ENCODE results near the gene SS18. TPM values are rescaled to one million over a fixed set of nuclear protein-coding genes. Genes with fewer than 3 reads are reported as not detected.
A peak's percentile ranks its signal among the peaks of the same experiment; 100 is the strongest.

Gene SS18
- total and polyA plus RNA-seq, 2 of the 13 experiments (the other 11 are each of a cell fraction or from before 2014, with no cell fraction given): 49.2 to 82.7 TPM

DNA sequence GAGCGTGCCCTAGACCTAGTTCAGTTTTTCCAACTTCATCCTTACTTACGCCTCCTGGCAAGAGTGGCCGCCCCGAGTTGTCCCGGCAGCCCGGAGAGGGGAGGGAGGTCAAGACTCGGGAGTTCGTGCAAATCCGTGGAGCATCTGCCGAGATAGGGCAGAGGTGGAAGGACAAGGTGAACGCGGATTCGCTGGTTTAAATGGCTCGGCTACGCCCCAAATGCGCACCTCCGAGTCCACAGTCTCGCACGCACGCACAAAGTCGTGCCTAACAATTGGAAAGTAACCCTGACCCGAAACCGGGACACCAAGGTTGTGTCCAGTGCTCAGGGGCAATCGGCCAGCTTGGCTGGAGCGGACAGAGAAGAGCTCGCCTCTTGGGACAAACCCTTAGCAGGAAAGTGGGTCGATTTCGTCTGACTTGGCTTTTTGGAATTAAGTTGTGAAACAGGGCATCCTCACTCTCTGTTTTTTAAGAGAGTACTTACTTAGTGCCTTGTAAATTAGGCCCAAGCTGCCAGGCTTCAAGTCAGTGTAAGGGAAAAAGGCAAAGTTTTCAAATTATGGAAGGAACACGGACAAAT is 726 bp upstream of the SS18 start (continued):
- TF ChIP-seq, protein P1, sequence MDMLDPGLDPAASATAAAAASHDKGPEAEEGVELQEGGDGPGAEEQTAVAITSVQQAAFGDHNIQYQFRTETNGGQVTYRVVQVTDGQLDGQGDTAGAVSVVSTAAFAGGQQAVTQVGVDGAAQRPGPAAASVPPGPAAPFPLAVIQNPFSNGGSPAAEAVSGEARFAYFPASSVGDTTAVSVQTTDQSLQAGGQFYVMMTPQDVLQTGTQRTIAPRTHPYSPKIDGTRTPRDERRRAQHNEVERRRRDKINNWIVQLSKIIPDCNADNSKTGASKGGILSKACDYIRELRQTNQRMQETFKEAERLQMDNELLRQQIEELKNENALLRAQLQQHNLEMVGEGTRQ (IDR thresholded peaks at IDR 0.05; ENCODE audit: low read depth, low read length): no peak
- TF ChIP-seq, protein P1 (CRISPR knock-in tag; IDR thresholded peaks at IDR 0.05; ENCODE audit: borderline replicate concordance): no peak
- no peak for TF ChIP-seq E2F2 (CRISPR knock-in tag; IDR thresholded peaks at IDR 0.05; ENCODE audit: borderline replicate concordance)
- TF ChIP-seq, protein P2, sequence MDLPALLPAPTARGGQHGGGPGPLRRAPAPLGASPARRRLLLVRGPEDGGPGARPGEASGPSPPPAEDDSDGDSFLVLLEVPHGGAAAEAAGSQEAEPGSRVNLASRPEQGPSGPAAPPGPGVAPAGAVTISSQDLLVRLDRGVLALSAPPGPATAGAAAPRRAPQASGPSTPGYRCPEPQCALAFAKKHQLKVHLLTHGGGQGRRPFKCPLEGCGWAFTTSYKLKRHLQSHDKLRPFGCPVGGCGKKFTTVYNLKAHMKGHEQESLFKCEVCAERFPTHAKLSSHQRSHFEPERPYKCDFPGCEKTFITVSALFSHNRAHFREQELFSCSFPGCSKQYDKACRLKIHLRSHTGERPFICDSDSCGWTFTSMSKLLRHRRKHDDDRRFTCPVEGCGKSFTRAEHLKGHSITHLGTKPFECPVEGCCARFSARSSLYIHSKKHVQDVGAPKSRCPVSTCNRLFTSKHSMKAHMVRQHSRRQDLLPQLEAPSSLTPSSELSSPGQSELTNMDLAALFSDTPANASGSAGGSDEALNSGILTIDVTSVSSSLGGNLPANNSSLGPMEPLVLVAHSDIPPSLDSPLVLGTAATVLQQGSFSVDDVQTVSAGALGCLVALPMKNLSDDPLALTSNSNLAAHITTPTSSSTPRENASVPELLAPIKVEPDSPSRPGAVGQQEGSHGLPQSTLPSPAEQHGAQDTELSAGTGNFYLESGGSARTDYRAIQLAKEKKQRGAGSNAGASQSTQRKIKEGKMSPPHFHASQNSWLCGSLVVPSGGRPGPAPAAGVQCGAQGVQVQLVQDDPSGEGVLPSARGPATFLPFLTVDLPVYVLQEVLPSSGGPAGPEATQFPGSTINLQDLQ (CRISPR knock-in tag; IDR thresholded peaks at IDR 0.05): no peak
- TF ChIP-seq, protein P3, sequence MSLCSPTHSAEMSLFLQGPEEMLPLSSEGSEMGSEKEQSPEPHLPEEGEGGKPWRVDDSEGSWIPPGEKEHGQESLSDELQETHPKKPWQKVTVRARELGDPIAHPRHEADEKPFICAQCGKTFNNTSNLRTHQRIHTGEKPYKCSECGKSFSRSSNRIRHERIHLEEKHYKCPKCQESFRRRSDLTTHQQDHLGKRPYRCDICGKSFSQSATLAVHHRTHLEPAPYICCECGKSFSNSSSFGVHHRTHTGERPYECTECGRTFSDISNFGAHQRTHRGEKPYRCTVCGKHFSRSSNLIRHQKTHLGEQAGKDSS (CRISPR knock-in tag; IDR thresholded peaks at IDR 0.05; ENCODE audit: borderline replicate concordance, low read depth): no peak
- TF ChIP-seq ZNF644 (CRISPR knock-in tag; IDR thresholded peaks at IDR 0.05; ENCODE audit: low read depth): no peak
- no peak for TF ChIP-seq NFE2L1 (CRISPR knock-in tag; IDR thresholded peaks at IDR 0.05; ENCODE audit: borderline replicate concordance)
- 0 out of 2 replicates have a peak, but pooled peaks have one; percentile 33 for TF ChIP-seq ZNF180 (CRISPR knock-in tag; IDR thresholded peaks at IDR 0.05; ENCODE audit: borderline replicate concordance, low read depth)
- TF ChIP-seq ZNF24 (IDR thresholded peaks at IDR 0.05): no peak
- 0 out of 2 replicates have a peak, but pooled peaks have one; percentile 31 for TF ChIP-seq ZNF589 (CRISPR knock-in tag; conservative IDR thresholded peaks at IDR 0.05)
- TF ChIP-seq NR2F1 (CRISPR knock-in tag; IDR thresholded peaks at IDR 0.05): no peak
- TF ChIP-seq ZNF629 (CRISPR knock-in tag; conservative IDR thresholded peaks at IDR 0.05): peak; percentile 91
- TF ChIP-seq KDM4B (CRISPR knock-in tag; IDR thresholded peaks at IDR 0.05): no peak
- TF ChIP-seq ZBTB43 (CRISPR knock-in tag; conservative IDR thresholded peaks at IDR 0.05): no peak
- no peak for TF ChIP-seq JARID2 (CRISPR knock-in tag; IDR thresholded peaks at IDR 0.05; ENCODE audit: insufficient replicate concordance)
- no peak; the same call in 1 of the 2 replicates for TF ChIP-seq ZIK1 (CRISPR knock-in tag; IDR thresholded peaks at IDR 0.05; ENCODE audit: borderline replicate concordance, low read depth)
- no peak; the same call in 1 of the 2 replicates for TF ChIP-seq THAP11 (CRISPR knock-in tag; IDR thresholded peaks at IDR 0.05)
- TF ChIP-seq ZNF766 (CRISPR knock-in tag; IDR thresholded peaks at IDR 0.05; ENCODE audit: borderline replicate concordance): no peak
- no peak for TF ChIP-seq ZNF781 (CRISPR knock-in tag; IDR thresholded peaks at IDR 0.05; ENCODE audit: borderline replicate concordance, not compliant biosample characterization)
- TF ChIP-seq NFKBIZ (CRISPR knock-in tag; IDR thresholded peaks at IDR 0.05): no peak
- TF ChIP-seq ZNF572 (CRISPR knock-in tag; IDR thresholded peaks at IDR 0.05): peak; percentile 65; the same call in 1 of the 2 replicates
- no peak for TF ChIP-seq ZBTB7A (CRISPR knock-in tag; IDR thresholded peaks at IDR 0.05)

Data from HepG2 (cell line).